CD14-positive monocyte (primary cell): ENCODE results near the gene PFKM. TPM values are rescaled to one million over a fixed set of nuclear protein-coding genes. Genes with fewer than 3 reads are reported as not detected.

ENCODE experiments used
- DNase-seq, 3 donors: peaks; one replicate each; pipeline ENCODE4 v3.0.0-alpha.2; 2011 to 2022
- H2AFZ ChIP-seq: 2 replicates; pipeline ENCODE4 v1.6.0; 2012; ENCODE audit warnings: mild to moderate bottlenecking, low read depth, low read length, inconsistent platforms; ENCODE audit not compliant: insufficient read depth, poor library complexity, severe bottlenecking
- H3K27ac ChIP-seq, 2 donors: 1 replicate in 1 of 2; 2 replicates in 1 of 2; pipeline ENCODE4 v1.5.1; 2012 to 2013; ENCODE audit warnings: low read length in 2 of 2, control low read depth in 1 of 2, inconsistent platforms in 1 of 2, low read depth in 1 of 2, mild to moderate bottlenecking in 1 of 2
- H3K27me3 ChIP-seq, 2 donors: one replicate each; pipeline versions ENCODE4 v1.6.0 to v1.6.1; 2011 to 2013; ENCODE audit warnings: low read length in 2 of 2; ENCODE audit not compliant: control insufficient read depth in 2 of 2, insufficient read depth in 2 of 2
- H3K36me3 ChIP-seq, 2 donors: replicated peaks in 1 of 2; 1 replicate in 1 of 2; 2 replicates in 1 of 2; pipeline versions ENCODE4 v1.5.1 to v1.6.1; 2012 to 2013; ENCODE audit warnings: low read length in 2 of 2, control low read depth in 1 of 2, inconsistent platforms in 1 of 2, mild to moderate bottlenecking in 1 of 2; ENCODE audit not compliant: insufficient read depth in 2 of 2, control insufficient read depth in 1 of 2
- H3K4me1 ChIP-seq, 2 donors: 1 replicate in 1 of 2; 2 replicates in 1 of 2; pipeline versions ENCODE4 v1.5.1 to v1.6.1; 2012 to 2013; ENCODE audit warnings: low read length in 2 of 2, control low read depth in 1 of 2, inconsistent platforms in 1 of 2, mild to moderate bottlenecking in 1 of 2, moderate library complexity in 1 of 2; ENCODE audit not compliant: insufficient read depth in 2 of 2, control insufficient read depth in 1 of 2
- H3K4me2 ChIP-seq: replicated peaks from 2 replicates; pipeline ENCODE3; 2012; ENCODE audit warnings: low read length, moderate library complexity, mild to moderate bottlenecking; ENCODE audit not compliant: poor library complexity, severe bottlenecking; ENCODE audit errors: extremely low read depth
- H3K4me3 ChIP-seq, 3 experiments: fragments of 200-600 bp in 1 of 3; sonication (generic) in 1 of 3; replicated peaks in 1 of 3; 1 replicate in 2 of 3; 2 replicates in 1 of 3; pipeline ENCODE4 v1.5.1; 2011 to 2013; ENCODE audit warnings: low read length in 3 of 3, mild to moderate bottlenecking in 3 of 3, control low read depth in 2 of 3, low read depth in 2 of 3, inconsistent platforms in 1 of 3, moderate library complexity in 1 of 3
- H3K79me2 ChIP-seq: 2 replicates; pipeline ENCODE4 v1.6.0; 2012; ENCODE audit warnings: mild to moderate bottlenecking, control low read depth, inconsistent platforms, low read length, moderate library complexity; ENCODE audit not compliant: insufficient read depth
- H3K9ac ChIP-seq: 2 replicates; pipeline ENCODE4 v1.6.0; 2017; ENCODE audit warnings: low read length, mild to moderate bottlenecking; ENCODE audit not compliant: insufficient read depth, poor library complexity, severe bottlenecking
- H3K9me3 ChIP-seq, 2 donors: replicated peaks in 1 of 2; 1 replicate in 1 of 2; 2 replicates in 1 of 2; pipeline versions ENCODE4 v1.5.1 to v1.6.1; 2012 to 2013; ENCODE audit warnings: low read length in 2 of 2, control low read depth in 1 of 2; ENCODE audit not compliant: control insufficient read depth in 1 of 2, insufficient read depth in 1 of 2
- H4K20me1 ChIP-seq: 2 replicates; pipeline ENCODE4 v1.6.0; 2012; ENCODE audit warnings: mild to moderate bottlenecking, low read length, control low read depth, moderate library complexity; ENCODE audit not compliant: insufficient read depth
- H3K27ac Mint-ChIP-seq, 7 donors: one replicate each; pipeline ENCODE4 v1.8.0; 2020; ENCODE audit warnings: mild to moderate bottlenecking in 7 of 7, mixed read lengths in 7 of 7, moderate library complexity in 6 of 7, inconsistent platforms in 2 of 7
- H3K27me3 Mint-ChIP-seq, 3 donors: one replicate each; pipeline ENCODE4 v1.8.0; 2021 to 2022; ENCODE audit warnings: low read depth in 3 of 3, mild to moderate bottlenecking in 3 of 3, mixed read lengths in 3 of 3, moderate library complexity in 3 of 3, inconsistent platforms in 1 of 3
- H3K36me3 Mint-ChIP-seq, 2 donors: one replicate each; pipeline ENCODE4 v1.8.0; 2020; ENCODE audit warnings: mixed read lengths in 2 of 2, inconsistent platforms in 1 of 2, mild to moderate bottlenecking in 1 of 2
- H3K4me1 Mint-ChIP-seq: one replicate; pipeline ENCODE4 v1.8.0; 2020; ENCODE audit warnings: mild to moderate bottlenecking, mixed read lengths
- H3K4me3 Mint-ChIP-seq, 2 donors: one replicate each; pipeline ENCODE4 v1.8.0; 2020; ENCODE audit warnings: mild to moderate bottlenecking in 2 of 2, mixed read lengths in 2 of 2, moderate library complexity in 1 of 2
- H3K9me3 Mint-ChIP-seq, 7 donors: one replicate each; pipeline ENCODE4 v1.8.0; 2020 to 2022; ENCODE audit warnings: mixed read lengths in 7 of 7, mild to moderate bottlenecking in 6 of 7, moderate library complexity in 6 of 7, inconsistent platforms in 2 of 7
- WGBS: methylation state at CpG from one replicate; pipeline ENCODE4 v1.1.5; 2013; ENCODE audit warnings: missing lambda C conversion rate; ENCODE audit not compliant: insufficient coverage; 5-methylcytosine and 5-hydroxymethylcytosine counted together
- intact Hi-C, 2 donors: fragments of 100-400 bp; cut with micrococcal nuclease; formaldehyde crosslinking; loops; one replicate each; pipeline versions ENCODE4 v1.15.0 to v1.15.1; 2023
- polyA plus RNA-seq, 3 donors: library from polyadenylated mRNA; depleted of rRNA in 1 of 3; unstranded in 2 of 3; stranded (reverse) in 1 of 3; fragments of 300-500 nt in 2 of 3; fragments of >200 nt in 1 of 3; fragmentation: Illumina TruSeq in 2 of 3; gene quantifications; 1 replicate in 2 of 3; 2 replicates in 1 of 3; pipeline ENCODE4 v1.2.3, GENCODE V29; 2012 to 2021
- TF ChIP-seq, protein P1 (sequence below): fragments of 200-600 bp; IDR thresholded peaks from one replicate; pipeline ENCODE4 v1.8.0; 2022; ENCODE audit warnings: antibody characterized with exemption, mild to moderate bottlenecking

Gene PFKM
- polyA plus RNA-seq, 3 donors = 2.8 to 8.4 (median 3.0) TPM

GRCh38 chr12:48164451-48164850 is 45.3 kb downstream of the PFKM start:
- H3K4me3 Mint-ChIP-seq = no peak overlapping the region
- Histone ChIP-seq H3K4me1 (no peaks in the 10 kb centered on the region), H2AFZ (no peak overlapping the region), H4K20me1 (no peaks in the 10 kb centered on the region), H3K4me2 (no peak overlapping the region), H3K9ac (no peak overlapping the region), H3K9me3 (no peaks in the 10 kb centered on the region), H3K79me2 (no peaks in the 10 kb centered on the region), H3K36me3 (no peaks in the 10 kb centered on the region), H3K4me3 (no peak overlapping the region), H3K27ac (no peak overlapping the region), H3K27me3 (peaks cover 0 to 2% of the 10 kb centered on the region in 2 donors)
- H3K9me3 Mint-ChIP-seq = no peaks in the 10 kb centered on the region
- no CpG with 5 or more reads among the region's 2 CpGs for WGBS
- DNase-seq = no peak
- H3K36me3 Mint-ChIP-seq = no peaks in the 10 kb centered on the region
- TF ChIP-seq, protein P1, sequence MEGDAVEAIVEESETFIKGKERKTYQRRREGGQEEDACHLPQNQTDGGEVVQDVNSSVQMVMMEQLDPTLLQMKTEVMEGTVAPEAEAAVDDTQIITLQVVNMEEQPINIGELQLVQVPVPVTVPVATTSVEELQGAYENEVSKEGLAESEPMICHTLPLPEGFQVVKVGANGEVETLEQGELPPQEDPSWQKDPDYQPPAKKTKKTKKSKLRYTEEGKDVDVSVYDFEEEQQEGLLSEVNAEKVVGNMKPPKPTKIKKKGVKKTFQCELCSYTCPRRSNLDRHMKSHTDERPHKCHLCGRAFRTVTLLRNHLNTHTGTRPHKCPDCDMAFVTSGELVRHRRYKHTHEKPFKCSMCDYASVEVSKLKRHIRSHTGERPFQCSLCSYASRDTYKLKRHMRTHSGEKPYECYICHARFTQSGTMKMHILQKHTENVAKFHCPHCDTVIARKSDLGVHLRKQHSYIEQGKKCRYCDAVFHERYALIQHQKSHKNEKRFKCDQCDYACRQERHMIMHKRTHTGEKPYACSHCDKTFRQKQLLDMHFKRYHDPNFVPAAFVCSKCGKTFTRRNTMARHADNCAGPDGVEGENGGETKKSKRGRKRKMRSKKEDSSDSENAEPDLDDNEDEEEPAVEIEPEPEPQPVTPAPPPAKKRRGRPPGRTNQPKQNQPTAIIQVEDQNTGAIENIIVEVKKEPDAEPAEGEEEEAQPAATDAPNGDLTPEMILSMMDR = no peak
- intact Hi-C loops = no loop called here
- peaks cover 3% of the 10 kb centered on the region for H3K4me1 Mint-ChIP-seq
- peaks cover 0 to 4% (median 4%) of the 10 kb centered on the region in 3 donors for H3K27me3 Mint-ChIP-seq
- H3K27ac Mint-ChIP-seq = no peak overlapping the region

DNA sequence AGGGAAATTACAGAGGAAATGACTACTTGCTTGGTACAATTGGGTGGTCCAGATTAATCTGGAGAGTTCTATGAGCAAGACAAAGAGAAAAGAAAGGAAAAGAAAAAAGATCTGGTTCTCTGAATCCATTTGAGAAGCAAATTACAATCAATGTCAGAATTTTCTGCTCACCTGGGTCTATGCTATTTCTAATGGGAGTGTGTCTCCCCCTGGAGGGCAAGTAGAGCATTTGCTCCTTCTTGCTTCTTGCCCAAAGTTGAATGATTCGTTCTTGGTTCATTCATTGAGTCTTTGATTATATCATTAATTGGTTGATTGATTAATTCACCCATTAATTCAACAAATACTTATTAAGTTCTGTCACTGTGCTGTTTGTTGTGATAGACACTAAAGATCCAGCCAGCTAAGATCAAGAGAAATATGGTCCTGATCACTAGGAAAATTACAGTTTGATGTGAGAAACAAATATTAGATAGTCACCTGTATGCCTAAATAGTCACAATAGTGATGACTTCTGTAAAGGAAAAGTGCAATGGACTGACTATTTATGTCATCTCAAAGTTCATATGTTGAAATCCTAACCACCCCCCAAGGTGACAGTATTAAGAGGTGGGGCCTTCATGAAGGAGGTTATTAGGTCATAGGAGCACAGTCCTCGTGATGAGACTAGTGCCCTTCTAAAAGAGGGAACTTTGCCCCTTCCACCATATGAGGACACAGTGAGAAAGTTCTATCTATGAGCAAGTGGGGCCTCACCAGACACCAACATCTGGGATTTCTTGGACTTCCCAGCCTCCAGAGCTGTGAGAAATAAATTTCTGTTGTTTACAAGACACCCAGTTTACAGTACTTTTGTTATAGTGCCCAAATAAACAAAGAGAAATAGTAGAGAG is 46.2 kb downstream of the PFKM start:
- no peaks in the 10 kb centered on the region for H3K9me3 ChIP-seq
- no peak overlapping the region for H3K27ac ChIP-seq
- no peak overlapping the region for H3K4me2 ChIP-seq
- Mint-ChIP-seq H3K36me3 (no peaks in the 10 kb centered on the region), H3K9me3 (no peaks in the 10 kb centered on the region), H3K27me3 (peaks cover 0 to 4% (median 4%) of the 10 kb centered on the region in 3 donors), H3K4me3 (no peak overlapping the region), H3K4me1 (peaks cover 3% of the 10 kb centered on the region), H3K27ac (peak overlapping the region in 1 of 7 donors; percentile 24)
- H2AFZ ChIP-seq = no peak overlapping the region
- no peaks in the 10 kb centered on the region for H3K79me2 ChIP-seq
- H3K4me3 ChIP-seq = no peak overlapping the region
- H3K9ac ChIP-seq = no peak overlapping the region
- DNase-seq = peak; percentile 41 to 60 (median 58)
- H3K4me1 ChIP-seq = no peaks in the 10 kb centered on the region
- no peaks in the 10 kb centered on the region for H4K20me1 ChIP-seq
- no peaks in the 10 kb centered on the region for H3K36me3 ChIP-seq
- intact Hi-C loops = no loop called here
- H3K27me3 ChIP-seq = peaks cover 0 to 2% of the 10 kb centered on the region in 2 donors
- TF ChIP-seq, protein P1 = peak; percentile 98
- WGBS = no CpG with 5 or more reads among the region's 2 CpGs
